BLaER1 treated with 17β-estradiol and CSF1 and Interleukin-3, amounts not matched to agents 10 nM and 100 nM (cell line): ENCODE data around the gene PNPLA7.

Experiments
- H3K27ac ChIP-seq, 11 experiments: shearing (Covaris generic); formaldehyde crosslinking; 2 replicates each; pipeline ENCODE4 v1.8.1; 2022
- H3K27me3 ChIP-seq, 11 experiments: shearing (Covaris generic); formaldehyde crosslinking; 2 replicates each; pipeline ENCODE4 v1.8.1; 2022
- H3K36me3 ChIP-seq, 11 experiments: shearing (Covaris generic); formaldehyde crosslinking; 2 replicates each; pipeline ENCODE4 v1.8.1; 2022
- H3K4me1 ChIP-seq, 10 experiments: shearing (Covaris generic); formaldehyde crosslinking; 2 replicates each; pipeline ENCODE4 v1.8.1; 2022
- H3K4me2 ChIP-seq, 11 experiments: shearing (Covaris generic); formaldehyde crosslinking; 2 replicates each; pipeline ENCODE4 v1.8.1; 2022
- H3K4me3 ChIP-seq, 10 experiments: shearing (Covaris generic); formaldehyde crosslinking; 2 replicates each; pipeline ENCODE4 v1.8.1; 2022
- H3K9ac ChIP-seq, 11 experiments: shearing (Covaris generic); formaldehyde crosslinking; 2 replicates each; pipeline ENCODE4 v1.8.1; 2022
- H3K9me3 ChIP-seq, 11 experiments: shearing (Covaris generic); formaldehyde crosslinking; replicated peaks in 1 of 11; 2 replicates each; pipeline ENCODE4 v1.8.1; 2022
- H4K20me1 ChIP-seq, 11 experiments: shearing (Covaris generic); formaldehyde crosslinking; 2 replicates each; pipeline ENCODE4 v1.8.1; 2022
- Cebpa-rat ChIP-seq, 11 experiments: shearing (Covaris generic); IDR thresholded peaks; 2 replicates each; pipeline ENCODE4 v1.8.1; 2022

The PNPLA7 gene

GRCh38 chr9:137484551-137485315 is 65.5 kb downstream of the PNPLA7 start:
- no peak for TF ChIP-seq Cebpa-rat (IDR thresholded peaks at IDR 0.05)
- H3K4me2 ChIP-seq, result no peak overlapping the region
- H3K4me1 ChIP-seq, result peaks cover 24 to 56% (median 44%) of the 10 kb centered on the region in 10 experiments
- H3K36me3 ChIP-seq, result no peaks in the 10 kb centered on the region; a peak in 1 of 22 replicates
- no peak overlapping the region for H3K4me3 ChIP-seq
- H3K27ac ChIP-seq, result no peak overlapping the region; a peak in 1 of 22 replicates
- H3K27me3 ChIP-seq, result no peaks in the 10 kb centered on the region
- H3K9me3 ChIP-seq, result no peaks in the 10 kb centered on the region
- no peaks in the 10 kb centered on the region for H4K20me1 ChIP-seq
- H3K9ac ChIP-seq, result no peak overlapping the region

DNA sequence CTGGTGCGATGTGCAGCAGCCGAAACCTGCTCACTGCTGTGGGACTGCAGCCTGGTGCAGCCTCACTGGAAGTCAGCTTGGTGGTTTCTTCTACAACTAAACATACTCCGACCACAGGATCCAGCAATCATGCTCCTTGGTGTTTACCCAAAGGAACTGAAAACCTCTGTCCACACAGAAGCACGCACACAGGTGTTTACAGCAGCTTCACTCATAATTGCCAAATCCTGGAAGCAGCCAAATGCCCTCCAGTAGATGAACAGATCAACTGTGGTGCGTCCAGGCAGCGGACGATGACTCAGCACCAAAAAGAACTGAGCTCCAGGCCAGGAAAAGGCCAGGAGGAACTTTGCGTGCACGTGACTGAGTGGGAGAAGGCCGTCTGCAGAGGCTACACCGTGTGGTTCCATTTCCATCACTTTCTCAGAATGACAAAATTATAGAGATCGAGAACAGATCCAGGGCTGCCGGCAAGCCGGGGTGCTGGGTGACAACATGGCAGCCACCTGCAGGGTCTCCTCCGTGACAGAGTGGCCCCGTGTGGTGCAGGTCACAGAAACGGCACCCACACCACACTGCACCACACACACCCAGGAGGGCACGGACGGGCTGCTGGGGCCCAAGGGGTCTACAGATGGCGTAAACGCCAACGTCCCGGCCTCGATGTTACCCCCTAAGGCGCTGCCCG is 68.0 kb downstream of the PNPLA7 start:
- Histone ChIP-seq H3K27ac (peak overlapping the region in 6 of 11 experiments; percentile 2 to 61 (median 46); a peak in 11 of 22 replicates), H3K36me3 (no peaks in the 10 kb centered on the region; a peak in 1 of 22 replicates), H3K27me3 (no peaks in the 10 kb centered on the region), H3K9me3 (peaks cover 0 to 4% (median 2%) of the 10 kb centered on the region in 11 experiments; a peak in 13 of 22 replicates), H3K9ac (peak overlapping the region in 3 of 11 experiments; percentile 6 to 16 (median 14); a peak in 3 of 22 replicates), H3K4me3 (no peak overlapping the region), H3K4me1 (peaks cover 19 to 47% (median 35%) of the 10 kb centered on the region in 10 experiments), H3K4me2 (peak overlapping the region; percentile 44 to 89 (median 65)), H4K20me1 (no peaks in the 10 kb centered on the region)
- TF ChIP-seq Cebpa-rat (IDR thresholded peaks at IDR 0.05), result no peak

- Histone ChIP-seq H3K36me3 (peaks cover 0 to 5% (median 2%) of the 10 kb centered on the region in 11 experiments; a peak in 6 of 22 replicates), H3K4me1 (peaks cover 15 to 44% (median 30%) of the 10 kb centered on the region in 10 experiments), H3K4me2 (peak overlapping the region; percentile 44 to 89 (median 65)), H3K27ac (peak overlapping the region in 3 of 11 experiments; percentile 2 to 61 (median 47); a peak in 3 of 22 replicates), H3K27me3 (no peaks in the 10 kb centered on the region), H4K20me1 (no peaks in the 10 kb centered on the region), H3K4me3 (no peak overlapping the region), H3K9me3 (peaks cover 11 to 17% (median 14%) of the 10 kb centered on the region in 11 experiments), H3K9ac (no peak overlapping the region)
- TF ChIP-seq Cebpa-rat (IDR thresholded peaks at IDR 0.05), result no peak
Measured at GRCh38 chr9:137480686-137481683, 69.2 kb downstream of the PNPLA7 start.

DNA sequence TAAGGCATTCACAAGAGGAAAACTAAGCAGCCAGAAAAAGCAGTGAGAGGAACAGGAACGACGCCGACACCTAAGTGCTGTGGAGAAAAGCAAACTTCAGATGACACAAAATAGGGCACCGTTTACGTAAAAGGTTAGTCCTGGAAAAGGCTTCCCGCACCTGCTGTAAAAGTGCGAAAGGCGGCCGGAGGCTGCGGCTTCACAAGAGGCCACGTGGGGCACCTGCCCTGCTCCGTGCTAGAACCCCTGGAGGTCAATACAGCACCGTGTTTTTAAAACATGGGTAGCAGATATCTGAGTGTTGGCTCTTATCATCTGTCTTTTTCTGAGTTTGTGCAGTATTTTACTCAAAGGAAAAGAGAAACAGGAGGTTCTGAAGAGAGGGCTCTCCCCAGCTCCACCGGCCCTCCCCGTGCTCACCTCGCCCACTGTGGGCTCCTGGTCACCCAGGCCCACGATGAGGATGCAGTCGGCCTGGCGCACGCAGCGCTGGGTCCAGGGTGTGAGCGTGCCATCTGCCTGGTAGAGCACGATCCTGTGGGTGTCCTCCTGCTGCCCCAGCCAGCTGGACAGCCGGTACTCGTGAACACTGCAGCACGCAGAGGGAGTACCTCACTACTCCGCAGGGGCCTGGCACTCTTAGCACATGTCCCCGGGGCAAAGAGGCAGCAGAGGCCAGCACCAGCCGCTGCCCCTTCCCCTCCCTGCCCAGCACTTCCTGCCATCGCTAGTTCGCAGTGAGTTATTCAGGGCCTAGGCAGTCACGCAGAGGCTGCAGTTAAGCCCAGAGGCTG is 70.1 kb downstream of the PNPLA7 start:
- Histone ChIP-seq H3K27me3 (no peaks in the 10 kb centered on the region), H3K36me3 (peaks cover 0 to 14% (median 5%) of the 10 kb centered on the region in 11 experiments; a peak in 12 of 22 replicates), H3K4me1 (peaks cover 15 to 44% (median 30%) of the 10 kb centered on the region in 10 experiments), H4K20me1 (no peaks in the 10 kb centered on the region), H3K4me3 (no peak overlapping the region), H3K9ac (no peak overlapping the region; a peak in 1 of 22 replicates), H3K27ac (peak overlapping the region in 1 of 11 experiments; percentile 13; a peak in 1 of 22 replicates), H3K9me3 (peaks cover 20 to 26% (median 23%) of the 10 kb centered on the region in 11 experiments), H3K4me2 (no peak overlapping the region; a peak in 4 of 22 replicates)
- TF ChIP-seq Cebpa-rat (IDR thresholded peaks at IDR 0.05), result no peak

DNA sequence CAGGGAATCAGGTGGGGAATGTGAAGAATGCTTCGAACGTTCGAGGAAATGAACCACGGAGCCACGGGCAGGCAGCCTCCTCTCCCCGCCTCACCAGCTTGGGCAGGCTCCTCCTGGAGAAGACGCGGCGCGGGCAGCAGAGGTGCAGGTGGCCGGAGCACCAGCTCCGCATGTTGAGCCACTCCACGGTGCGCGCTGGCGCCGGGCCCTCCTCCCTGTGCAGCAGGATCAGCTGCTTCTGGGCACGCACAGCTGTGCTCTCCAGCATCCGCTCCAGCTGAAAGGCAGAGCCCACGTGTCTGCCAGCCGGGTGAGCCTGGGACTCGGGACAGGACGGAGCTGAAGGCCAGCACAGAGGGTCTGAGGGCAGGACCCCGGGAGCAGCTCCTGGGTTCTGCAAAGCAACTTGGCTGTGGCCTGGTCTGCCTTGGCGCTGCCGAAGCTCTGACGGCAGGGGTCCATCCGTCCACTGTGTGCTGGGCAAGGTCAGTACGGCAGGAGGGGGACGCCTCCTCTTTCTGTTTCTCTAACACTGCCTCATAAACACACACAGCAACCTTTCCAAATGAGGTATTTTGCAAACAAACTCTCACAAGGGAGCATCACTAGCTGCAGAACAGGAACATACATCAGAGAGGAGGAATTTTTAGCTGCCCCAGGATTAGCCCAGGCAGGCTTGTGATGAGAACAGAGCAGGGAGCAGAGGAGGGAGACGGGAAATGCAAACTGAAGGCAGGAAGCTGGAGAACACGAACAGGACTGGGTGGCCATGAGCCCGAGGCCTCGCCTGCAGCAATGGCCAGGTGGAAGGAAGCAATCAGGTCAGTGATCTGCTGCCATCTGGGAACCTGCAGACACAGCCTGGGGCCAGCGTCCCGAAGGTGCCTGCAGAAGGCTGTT is 71.0 kb downstream of the PNPLA7 start:
- peaks cover 28 to 34% (median 32%) of the 10 kb centered on the region in 11 experiments for H3K9me3 ChIP-seq
- H3K4me3 ChIP-seq, result no peak overlapping the region
- H3K4me2 ChIP-seq, result no peak overlapping the region
- H3K4me1 ChIP-seq, result peaks cover 15 to 41% (median 27%) of the 10 kb centered on the region in 10 experiments
- peaks cover 0 to 20% (median 9%) of the 10 kb centered on the region in 11 experiments; a peak in 14 of 22 replicates for H3K36me3 ChIP-seq
- no peak overlapping the region for H3K27ac ChIP-seq
- H4K20me1 ChIP-seq, result no peaks in the 10 kb centered on the region
- no peak for TF ChIP-seq Cebpa-rat (IDR thresholded peaks at IDR 0.05)
- no peaks in the 10 kb centered on the region for H3K27me3 ChIP-seq
- 0 out of 22 replicates have a peak overlapping the region, but pooled peaks of 1 of the 11 experiments have one; percentile 5 for H3K9ac ChIP-seq

DNA sequence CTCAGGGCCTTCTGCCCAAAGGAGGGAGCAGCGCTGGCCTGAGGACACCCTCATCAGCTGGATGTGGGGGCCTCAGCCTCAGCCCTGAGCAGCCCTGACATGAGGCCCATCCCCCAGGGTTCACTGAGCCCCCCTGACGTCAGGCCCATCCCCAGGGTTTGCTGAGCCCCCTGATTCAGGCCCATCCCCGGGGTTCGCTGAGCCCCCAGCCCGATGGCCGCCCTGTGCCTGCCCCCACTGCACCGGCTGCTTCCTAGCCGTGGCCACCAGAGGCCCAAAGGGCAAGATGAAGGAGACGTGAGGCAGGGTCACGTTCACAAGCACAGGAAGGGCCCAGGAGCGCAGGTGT is 71.6 kb downstream of the PNPLA7 start:
- H3K4me3 ChIP-seq, result no peak overlapping the region
- no peak overlapping the region for H3K9ac ChIP-seq
- no peak for TF ChIP-seq Cebpa-rat (IDR thresholded peaks at IDR 0.05)
- H3K27me3 ChIP-seq, result no peaks in the 10 kb centered on the region
- H3K27ac ChIP-seq, result no peak overlapping the region
- no peak overlapping the region for H3K4me2 ChIP-seq
- H3K4me1 ChIP-seq, result peaks cover 15 to 35% (median 27%) of the 10 kb centered on the region in 10 experiments
- no peaks in the 10 kb centered on the region for H4K20me1 ChIP-seq
- peaks cover 35 to 41% (median 38%) of the 10 kb centered on the region in 11 experiments for H3K9me3 ChIP-seq
- H3K36me3 ChIP-seq, result peaks cover 0 to 24% (median 12%) of the 10 kb centered on the region in 11 experiments; a peak in 14 of 22 replicates
